ENCODE results near the gene SHTN1.

GRCh38 chr10:116990276-116990800, 14.6 kb downstream of the SHTN1 start:
- TF ChIP-seq POLR2A (IDR thresholded peaks at IDR 0.05; ENCODE audit: low read depth, low read length) (no peak), POLR2AphosphoS5 (IDR thresholded peaks at IDR 0.05; ENCODE audit: low read depth, low read length) (no peak), TAF1 (IDR thresholded peaks at IDR 0.05; ENCODE audit: low read depth, low read length) (no peak), SPI1 (IDR thresholded peaks at IDR 0.05; ENCODE audit: low read depth, low read length) (no peak)

Measured in GM12891 (cell line).